Peyer's patch (tissue), 4 donors: ENCODE measurements around the gene SORCS1.

ENCODE experiments used
- CTCF ChIP-seq, 6 experiments: fragments of 450-650 bp in 4 of 6; fragments of 200-600 bp in 2 of 6; sonication (generic) in 1 of 6; IDR thresholded peaks; one replicate each; pipeline ENCODE4 v1.5.1; 2017 to 2019; ENCODE audit warnings: antibody characterized with exemption in 6 of 6, mild to moderate bottlenecking in 3 of 6, moderate library complexity in 1 of 6
- POLR2A ChIP-seq, 2 donors: fragments of 450-650 bp; IDR thresholded peaks; one replicate each; pipeline ENCODE4 v1.5.1; 2017; ENCODE audit warnings: antibody characterized with exemption in 2 of 2, mild to moderate bottlenecking in 2 of 2, moderate library complexity in 2 of 2

- TF ChIP-seq CTCF (IDR thresholded peaks at IDR 0.05), result no peak
- TF ChIP-seq POLR2A (IDR thresholded peaks at IDR 0.05), result no peak
Measured at GRCh38 chr10:106819490-106819889, 345.0 kb downstream of the SORCS1 start.
